ENCODE results near the gene F8. TPM values are rescaled to one million over a fixed set of nuclear protein-coding genes. Genes with fewer than 3 reads are reported as not detected.
A peak's percentile ranks its signal among the peaks of the same experiment; 100 is the strongest.

F8 gene
- total and polyA plus RNA-seq, 2 of the 4 experiments (the other 2 are of a cell fraction), result 1.4 to 1.5 TPM

GRCh38 chrX:155070663-155070974, 48.1 kb upstream of the F8 start:
- Histone ChIP-seq H2BK5ac (ENCODE audit: low read depth, low read length, poor library complexity, severe bottlenecking) (peak overlapping the region; percentile 48), H3K36me3 (ENCODE audit: control insufficient read depth, insufficient read depth, low read length) (no peaks in the 10 kb centered on the region; the same call in 1 of the 2 replicates), H4K8ac (ENCODE audit: low read depth in 2 of 2, low read length in 2 of 2) (peak overlapping the region; percentile 42 to 85; a peak in 2 of 4 replicates), H3K4me2 (ENCODE audit: low read depth, low read length) (peak overlapping the region; percentile 94), H3K4me1 (ENCODE audit: control insufficient read depth, insufficient read depth, low read length) (peaks cover 3% of the 10 kb centered on the region; the same call in 1 of the 2 replicates), H3K14ac (replicated peaks; ENCODE audit: low read depth, low read length) (no peak overlapping the region), H2AK5ac (ENCODE audit: low read depth, low read length) (no peak overlapping the region), H3K79me1 (ENCODE audit: low read depth in 1 of 2, low read length in 2 of 2) (peaks cover 8 to 29% of the 10 kb centered on the region in 2 experiments; a peak in 3 of 4 replicates), H2AK9ac (replicated peaks; ENCODE audit: low read depth, low read length, poor library complexity) (peak overlapping the region; percentile 50), H4K91ac (ENCODE audit: insufficient read depth, low read depth, low read length) (peak overlapping the region; percentile 52; the same call in 1 of the 2 replicates), H2BK120ac (ENCODE audit: low read depth, low read length) (peak overlapping the region; percentile 26; the same call in 1 of the 2 replicates), H3K9me1 (ENCODE audit: insufficient read depth, low read length) (no peaks in the 10 kb centered on the region), H2BK20ac (ENCODE audit: low read depth, low read length) (no peak overlapping the region), H3K56ac (ENCODE audit: extremely low read depth, insufficient read depth, low read length) (no peak overlapping the region), H4K20me1 (ENCODE audit: insufficient read depth, low read length) (no peaks in the 10 kb centered on the region), H3K9me3 (ENCODE audit: control insufficient read depth, insufficient read depth, low read length) (no peaks in the 10 kb centered on the region), H3K27ac (ENCODE audit: insufficient read depth, low read length) (peak overlapping the region; percentile 87), H3K23ac (ENCODE audit: low read depth, low read length) (peak overlapping the region; percentile 35; the same call in 1 of the 2 replicates), H4K5ac (ENCODE audit: low read depth, low read length) (no peak overlapping the region), H3K18ac (ENCODE audit: low read depth, low read length) (0 out of 2 replicates have a peak overlapping the region, but pooled peaks have one; percentile 14), H2AFZ (replicated peaks; ENCODE audit: low read length, poor library complexity) (peak overlapping the region; percentile 83), H3K4me3 (ENCODE audit: insufficient read depth, low read depth, low read length) (peak overlapping the region; percentile 59), H3K27me3 (ENCODE audit: control insufficient read depth, insufficient read depth, low read length) (no peaks in the 10 kb centered on the region), H3K4ac (ENCODE audit: low read depth, low read length) (peak overlapping the region; percentile 22; the same call in 1 of the 2 replicates), H3K9ac (ENCODE audit: low read depth, low read length) (peak overlapping the region; percentile 88), H2BK15ac (ENCODE audit: low read depth, low read length) (no peak overlapping the region)
- intact Hi-C loops (cut with micrococcal nuclease), result loop anchor here (2.0 to 5.0 kb wide), 2 partner anchors 44 to 88 kb away; partner anchors contain the start of gene FUNDC2
- in situ Hi-C loops (cut with MboI; ENCODE audit: low sequenced_read_pairs), result no loop called here
- CTCF ChIA-PET, result no interaction called here
- BruUV-seq (replicated peaks), result no TSS peak
- WGBS, 2 experiments (ENCODE audit: extremely low coverage in 2 of 2, insufficient read length in 1 of 2), result no CpG with 5 or more reads among the region's 16 CpGs
- DNase-seq (no peak), ATAC-seq (ENCODE audit: low read depth) (peak; percentile 8)
- POLR2A ChIA-PET (ENCODE audit: unreplicated experiment), result no interaction called here
- no peak for TF ChIP-seq CEBPB (IDR thresholded peaks at IDR 0.05; ENCODE audit: low read depth, low read length)
- no peak for TF ChIP-seq MXI1 (IDR thresholded peaks at IDR 0.05; ENCODE audit: borderline replicate concordance, low read depth, low read length)
- no peak for TF ChIP-seq POLR2A (IDR thresholded peaks at IDR 0.05; ENCODE audit: low read depth, low read length)
- TF ChIP-seq, protein P1, sequence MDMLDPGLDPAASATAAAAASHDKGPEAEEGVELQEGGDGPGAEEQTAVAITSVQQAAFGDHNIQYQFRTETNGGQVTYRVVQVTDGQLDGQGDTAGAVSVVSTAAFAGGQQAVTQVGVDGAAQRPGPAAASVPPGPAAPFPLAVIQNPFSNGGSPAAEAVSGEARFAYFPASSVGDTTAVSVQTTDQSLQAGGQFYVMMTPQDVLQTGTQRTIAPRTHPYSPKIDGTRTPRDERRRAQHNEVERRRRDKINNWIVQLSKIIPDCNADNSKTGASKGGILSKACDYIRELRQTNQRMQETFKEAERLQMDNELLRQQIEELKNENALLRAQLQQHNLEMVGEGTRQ (IDR thresholded peaks at IDR 0.05; ENCODE audit: low read depth, low read length), result no peak
- no peak for TF ChIP-seq RFX5 (IDR thresholded peaks at IDR 0.05; ENCODE audit: low read depth, low read length)
- TF ChIP-seq CHD1 (IDR thresholded peaks at IDR 0.05; ENCODE audit: low read depth, low read length), result no peak
- no peak for TF ChIP-seq RAD21 (IDR thresholded peaks at IDR 0.05; ENCODE audit: low read length)
- TF ChIP-seq SMC3 (IDR thresholded peaks at IDR 0.05; ENCODE audit: low read depth, low read length), result no peak
- TF ChIP-seq MAZ (IDR thresholded peaks at IDR 0.05; ENCODE audit: borderline replicate concordance, low read depth, low read length), result no peak
- no peak for TF ChIP-seq FOS (IDR thresholded peaks at IDR 0.05; ENCODE audit: low read depth, low read length)
- no peak for TF ChIP-seq RCOR1 (IDR thresholded peaks at IDR 0.05; ENCODE audit: insufficient replicate concordance, low read length)
- no peak for TF ChIP-seq ELK1 (IDR thresholded peaks at IDR 0.05; ENCODE audit: borderline replicate concordance, low read depth, low read length)
- dilution Hi-C loops (cut with HindIII; ENCODE audit: low sequenced_read_pairs, unreplicated experiment), result no loop called here
